IMR-90 (cell line): ENCODE measurements around the gene UCHL1. TPM values are rescaled to one million over a fixed set of nuclear protein-coding genes. Genes with fewer than 3 reads are reported as not detected.
"Not testable (repeated sequence)": the region's sequence is repeated elsewhere in the genome, so short reads cannot be mapped to it uniquely, and the experiment has no call there.

Experiments
- ATAC-seq: fragments of 200-7000 bp; cut with Tn5 transposase; 2 replicates; pipeline ENCODE4 v1.9.1; 2020; ENCODE audit warnings: low read depth, mild to moderate bottlenecking, moderate library complexity
- BruUV-seq: library from RNA; stranded (reverse); fragments of 400-500 nt; replicated peaks from 2 replicates; lab custom pipeline; 2021; lab: Mats Ljungman, UMichigan
- CTCF ChIA-PET: fragments of 300-600 bp; formaldehyde crosslinking; extraction: SDS; loops from one replicate; lab custom pipeline; 2021; ENCODE audit warnings: antibody characterized with exemption; lab: Yijun Ruan, JAX
- POLR2A ChIA-PET: fragments of 300-600 bp; sonication (Branson Sonifier 250); formaldehyde crosslinking; loops from one replicate; lab custom pipeline; 2022; ENCODE audit warnings: antibody characterized with exemption; ENCODE audit not compliant: unreplicated experiment; lab: Charles Lee
- DNase-seq: peaks from one replicate; pipeline ENCODE4 v3.0.0; 2013
- H2AFZ ChIP-seq: replicated peaks from 2 replicates; pipeline ENCODE3; 2013; ENCODE audit warnings: low read length, mild to moderate bottlenecking; ENCODE audit not compliant: poor library complexity
- H2AK5ac ChIP-seq: 2 replicates; pipeline ENCODE4 v1.6.1; 2013; ENCODE audit warnings: low read depth, low read length, inconsistent platforms
- H2AK9ac ChIP-seq: replicated peaks from 2 replicates; pipeline ENCODE3; 2013; ENCODE audit warnings: mild to moderate bottlenecking, low read depth, low read length, moderate library complexity; ENCODE audit not compliant: poor library complexity
- H2BK120ac ChIP-seq: 2 replicates; pipeline ENCODE4 v1.6.1; 2013; ENCODE audit warnings: low read depth, low read length, inconsistent platforms
- H2BK15ac ChIP-seq: 3 replicates; pipeline ENCODE4 v1.6.1; 2013; ENCODE audit warnings: low read depth, low read length, inconsistent platforms
- H2BK20ac ChIP-seq: 2 replicates; pipeline ENCODE4 v1.6.1; 2013; ENCODE audit warnings: low read depth, mild to moderate bottlenecking, inconsistent platforms, low read length, moderate library complexity
- H2BK5ac ChIP-seq: 2 replicates; pipeline ENCODE4 v1.6.1; 2013; ENCODE audit warnings: mild to moderate bottlenecking, low read depth, low read length, inconsistent platforms; ENCODE audit not compliant: poor library complexity, severe bottlenecking
- H3K14ac ChIP-seq: replicated peaks from 2 replicates; pipeline ENCODE4 v1.6.1; 2013; ENCODE audit warnings: low read depth, low read length, inconsistent platforms
- H3K18ac ChIP-seq: 2 replicates; pipeline ENCODE4 v1.6.1; 2013; ENCODE audit warnings: low read depth, low read length, control low read depth
- H3K23ac ChIP-seq: 2 replicates; pipeline ENCODE4 v1.6.1; 2013; ENCODE audit warnings: low read depth, low read length, inconsistent platforms
- H3K27ac ChIP-seq: 2 replicates; pipeline ENCODE4 v1.5.1; 2013; ENCODE audit warnings: mild to moderate bottlenecking, control low read depth, low read length; ENCODE audit not compliant: insufficient read depth
- H3K27me3 ChIP-seq: 2 replicates; pipeline ENCODE4 v1.6.1; 2013; ENCODE audit warnings: low read length; ENCODE audit not compliant: control insufficient read depth, insufficient read depth
- H3K36me3 ChIP-seq: 2 replicates; pipeline ENCODE4 v1.6.1; 2013; ENCODE audit warnings: low read length, mixed read lengths; ENCODE audit not compliant: control insufficient read depth, insufficient read depth
- H3K4ac ChIP-seq: 2 replicates; pipeline ENCODE4 v1.6.1; 2013; ENCODE audit warnings: low read depth, low read length, inconsistent platforms
- H3K4me1 ChIP-seq: 2 replicates; pipeline ENCODE4 v1.6.1; 2013; ENCODE audit warnings: low read length, mixed read lengths; ENCODE audit not compliant: control insufficient read depth, insufficient read depth
- H3K4me2 ChIP-seq: 2 replicates; pipeline ENCODE4 v1.6.1; 2013; ENCODE audit warnings: low read depth, mild to moderate bottlenecking, control low read depth, low read length, moderate library complexity
- H3K4me3 ChIP-seq: 2 replicates; pipeline ENCODE4 v1.5.1; 2013; ENCODE audit warnings: low read depth, mild to moderate bottlenecking, control low read depth, low read length, moderate library complexity; ENCODE audit not compliant: insufficient read depth
- H3K56ac ChIP-seq: 2 replicates; pipeline ENCODE4 v1.6.1; 2013; ENCODE audit warnings: low read length, inconsistent platforms; ENCODE audit not compliant: insufficient read depth; ENCODE audit errors: extremely low read depth
- H3K79me1 ChIP-seq, 2 experiments: 2 replicates each; pipeline ENCODE4 v1.6.1; 2013; ENCODE audit warnings: low read length in 2 of 2, inconsistent platforms in 1 of 2, low read depth in 1 of 2
- H3K9ac ChIP-seq: 2 replicates; pipeline ENCODE4 v1.6.1; 2013; ENCODE audit warnings: low read depth, low read length, control low read depth
- H3K9me1 ChIP-seq: 2 replicates; pipeline ENCODE4 v1.6.1; 2013; ENCODE audit warnings: low read length, inconsistent platforms; ENCODE audit not compliant: insufficient read depth
- H3K9me3 ChIP-seq: 2 replicates; pipeline ENCODE4 v1.6.1; 2013; ENCODE audit warnings: low read length; ENCODE audit not compliant: control insufficient read depth, insufficient read depth
- H4K20me1 ChIP-seq: 2 replicates; pipeline ENCODE4 v1.6.1; 2013; ENCODE audit warnings: low read length, inconsistent platforms; ENCODE audit not compliant: insufficient read depth
- H4K5ac ChIP-seq: 2 replicates; pipeline ENCODE4 v1.6.1; 2013; ENCODE audit warnings: mild to moderate bottlenecking, low read depth, low read length, control low read depth
- H4K8ac ChIP-seq, 2 experiments: 2 replicates each; pipeline ENCODE4 v1.6.1; 2013; ENCODE audit warnings: low read depth in 2 of 2, low read length in 2 of 2, control low read depth in 1 of 2, inconsistent platforms in 1 of 2
- H4K91ac ChIP-seq: 2 replicates; pipeline ENCODE4 v1.6.1; 2013; ENCODE audit warnings: low read depth, low read length, inconsistent platforms; ENCODE audit not compliant: insufficient read depth
- WGBS, 2 experiments: methylation state at CpG; one replicate each; pipeline versions ENCODE4 v1.1.5 to v1.1.7; 2013; ENCODE audit warnings: missing lambda C conversion rate in 2 of 2; ENCODE audit not compliant: insufficient read length in 1 of 2; ENCODE audit errors: extremely low coverage in 2 of 2; 5-methylcytosine and 5-hydroxymethylcytosine counted together
- dilution Hi-C: fragments of 300-500 bp; cut with HindIII; formaldehyde crosslinking; loops from one replicate; pipeline ENCODE4 v1.14.3; 2018; ENCODE audit warnings: low sequenced_read_pairs; ENCODE audit not compliant: unreplicated experiment
- in situ Hi-C: fragments of 300-500 bp; cut with MboI; formaldehyde crosslinking; loops from 3 replicates; pipeline ENCODE4 v1.14.3; 2019; ENCODE audit warnings: low sequenced_read_pairs, inconsistent platforms, mixed read lengths
- intact Hi-C: fragments of 100-400 bp; cut with micrococcal nuclease; formaldehyde crosslinking; loops from 2 replicates; pipeline ENCODE4 v1.10.0; 2022
- polyA plus RNA-seq, 3 experiments: library from polyadenylated mRNA; depleted of rRNA; stranded (reverse); fragments of >200 nt; gene quantifications; 2 replicates each; pipeline ENCODE4 v1.2.3, GENCODE V29; 2012; ENCODE audit warnings: low replicate concordance in 1 of 3
- total RNA-seq: library from RNA; depleted of rRNA; stranded (reverse); fragments of >200 nt; gene quantifications from 2 replicates; pipeline ENCODE4 v1.2.3, GENCODE V29; 2012

The UCHL1 gene
- total and polyA plus RNA-seq, 2 of the 4 experiments (the other 2 are of a cell fraction), result 972 to 2,118 TPM

GRCh38 chr4:41315426-41315825 lies 58.7 kb downstream of the UCHL1 start:
- intact Hi-C loops, H4K8ac ChIP-seq, H3K4ac ChIP-seq, ATAC-seq, DNase-seq, H3K4me1 ChIP-seq, H3K23ac ChIP-seq, H3K9me3 ChIP-seq, H2BK5ac ChIP-seq, BruUV-seq, H4K91ac ChIP-seq, H3K4me3 ChIP-seq, H2AK5ac ChIP-seq, H3K27ac ChIP-seq, H3K56ac ChIP-seq, H2AK9ac ChIP-seq, H3K36me3 ChIP-seq, in situ Hi-C loops, H3K9ac ChIP-seq, H4K5ac ChIP-seq, H2BK120ac ChIP-seq, CTCF ChIA-PET, H2BK15ac ChIP-seq, H3K27me3 ChIP-seq, dilution Hi-C loops, H3K79me1 ChIP-seq, H3K9me1 ChIP-seq, H3K18ac ChIP-seq, H3K4me2 ChIP-seq, POLR2A ChIA-PET, H2AFZ ChIP-seq, H4K20me1 ChIP-seq, H3K14ac ChIP-seq, H2BK20ac ChIP-seq: not testable (repeated sequence)
- WGBS, 2 experiments, result 50% methylated on average over 2 of the region's 14 CpGs; no CpG with 5 or more reads in 1 of the 2 experiments
